Measurements from ENCODE around the gene SMIM24. TPM values are rescaled to one million over a fixed set of nuclear protein-coding genes. Genes with fewer than 3 reads are reported as not detected.

The SMIM24 gene
- total and polyA plus RNA-seq, 9 of the 15 experiments (the other 6 are each of a cell fraction or from before 2014, with no cell fraction given) = 0.45 to 12.3 (median 1.4) TPM; not detected in 1

- no peak overlapping the region for H3K27ac ChIP-seq (ENCODE audit: extremely low read depth, low read depth, low read length)
- H3K36me3 ChIP-seq (ENCODE audit: control insufficient read depth, insufficient read depth, low read length) = peaks cover 76% of the 10 kb centered on the region
- peaks cover 0 to 32% of the 10 kb centered on the region in 2 experiments; a peak in 4 of 5 replicates for H3K4me1 ChIP-seq (replicated peaks in 1 of 2; ENCODE audit: control insufficient read depth in 2 of 2, insufficient read depth in 2 of 2, low read length in 2 of 2)
- peaks cover 23% of the 10 kb centered on the region for H3K79me2 ChIP-seq (ENCODE audit: control insufficient read depth, insufficient read depth, low read length)
- H3K9me3 ChIP-seq (replicated peaks; ENCODE audit: control insufficient read depth, insufficient read depth, low read depth, low read length) = no peaks in the 10 kb centered on the region
- ATAC-seq (peak; percentile 98), DNase-seq (ENCODE audit: extremely low read depth in 1 of 4, low spot score in 3 of 4) (peak; percentile 32 to 91 (median 88)), FAIRE-seq (no peak)
- ChIA-PET POLR2A (interaction anchor here (0.6 to 0.9 kb wide), 2 partner anchors 14 to 62 kb away, joined by 3 read pairs; partner anchors contain the start of gene SMIM24), CTCF (ENCODE audit: low intra/inter-chr PET ratio) (no interaction called here)
- H3K4me2 ChIP-seq (ENCODE audit: insufficient read depth, low read length) = no peak overlapping the region
- H2AFZ ChIP-seq (ENCODE audit: low read depth, low read length) = no peak overlapping the region
- no peak overlapping the region for H3K9ac ChIP-seq (ENCODE audit: insufficient read depth in 1 of 2, low read depth in 2 of 2, low read length in 2 of 2)
- H3K9me1 ChIP-seq (ENCODE audit: control insufficient read depth, insufficient read depth, low read length) = no peaks in the 10 kb centered on the region
- H3K27me3 ChIP-seq (ENCODE audit: control insufficient read depth in 2 of 2, insufficient read depth in 2 of 2, low read length in 2 of 2) = no peaks in the 10 kb centered on the region
- in situ Hi-C loops (cut with MboI) = no loop called here
- no TSS peak for BruUV-seq (replicated peaks)
- 89% methylated on average over 15 of the region's 15 CpGs for WGBS (ENCODE audit: insufficient coverage, low coverage, missing lambda C conversion rate)
- peak; percentile 32 for TF ChIP-seq RBM25 (IDR thresholded peaks at IDR 0.05; ENCODE audit: low read depth, low read length, severe bottlenecking)
- peak; percentile 43 for TF ChIP-seq CHD2 (IDR thresholded peaks at IDR 0.05; ENCODE audit: low read depth, low read length)
- peak; percentile 63 for TF ChIP-seq FOS (IDR thresholded peaks at IDR 0.05; ENCODE audit: extremely low read depth, insufficient read length)
- peak; percentile 69 for TF ChIP-seq ASH1L (IDR thresholded peaks at IDR 0.05; ENCODE audit: borderline replicate concordance, low read depth, partially characterized antibody)
- peak; percentile 65 for TF ChIP-seq SP2 (IDR thresholded peaks at IDR 0.05; ENCODE audit: extremely low read depth, low read depth, low read length, poor library complexity, severe bottlenecking)
- peak; percentile 76; the same call in 1 of the 2 replicates for TF ChIP-seq MBD2 (IDR thresholded peaks at IDR 0.05; ENCODE audit: borderline replicate concordance, low read depth)
- no peak for TF ChIP-seq PBX2 (CRISPR knock-in tag; IDR thresholded peaks at IDR 0.05; ENCODE audit: low read depth)
- TF ChIP-seq PBX2 (tag; conservative IDR thresholded peaks at IDR 0.05; ENCODE audit: low read depth) = peak; percentile 61
- no peak for TF ChIP-seq ZNF232 (CRISPR knock-in tag; IDR thresholded peaks at IDR 0.05)
- peak; percentile 64 for TF ChIP-seq NFYB (IDR thresholded peaks at IDR 0.05; ENCODE audit: extremely low read depth, insufficient read length)
- TF ChIP-seq MEIS2 (IDR thresholded peaks at IDR 0.05; ENCODE audit: partially characterized antibody) = no peak
- TF ChIP-seq C11orf30 (IDR thresholded peaks at IDR 0.05; ENCODE audit: low read depth) = no peak
- TF ChIP-seq, protein P1, sequence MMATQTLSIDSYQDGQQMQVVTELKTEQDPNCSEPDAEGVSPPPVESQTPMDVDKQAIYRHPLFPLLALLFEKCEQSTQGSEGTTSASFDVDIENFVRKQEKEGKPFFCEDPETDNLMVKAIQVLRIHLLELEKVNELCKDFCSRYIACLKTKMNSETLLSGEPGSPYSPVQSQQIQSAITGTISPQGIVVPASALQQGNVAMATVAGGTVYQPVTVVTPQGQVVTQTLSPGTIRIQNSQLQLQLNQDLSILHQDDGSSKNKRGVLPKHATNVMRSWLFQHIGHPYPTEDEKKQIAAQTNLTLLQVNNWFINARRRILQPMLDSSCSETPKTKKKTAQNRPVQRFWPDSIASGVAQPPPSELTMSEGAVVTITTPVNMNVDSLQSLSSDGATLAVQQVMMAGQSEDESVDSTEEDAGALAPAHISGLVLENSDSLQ (IDR thresholded peaks at IDR 0.05) = peak; percentile 96
- intact Hi-C loops (cut with micrococcal nuclease) = no loop called here
- no peak overlapping the region for H3K4me3 ChIP-seq
- no peaks in the 10 kb centered on the region for H4K20me1 ChIP-seq (replicated peaks; ENCODE audit: control insufficient read depth, insufficient read depth, low read length)
Measured at GRCh38 chr19:3494051-3494450, 13.7 kb upstream of the SMIM24 start.
